HepG2 (cell line): ENCODE data around the gene ACACA. TPM values are rescaled to one million over a fixed set of nuclear protein-coding genes. Genes with fewer than 3 reads are reported as not detected.

Experiments used
- ATAC-seq: fragments of 200-7000 bp; cut with Tn5 transposase; 3 replicates; pipeline ENCODE4 v1.9.1; 2020; ENCODE audit warnings: mild to moderate bottlenecking, moderate library complexity
- BruUV-seq: library from RNA; stranded (reverse); fragments of 400-500 nt; replicated peaks from 2 replicates; lab custom pipeline; 2021; lab: Mats Ljungman, UMichigan
- CTCF ChIA-PET: fragments of 300-600 bp; formaldehyde crosslinking; extraction: SDS; loops from one replicate; lab custom pipeline; 2021; ENCODE audit warnings: low total read pairs, inconsistent platforms, low intra/inter-chr PET ratio; lab: Yijun Ruan, JAX
- POLR2A ChIA-PET: fragments of 350-600 bp; sonication (Branson Sonifier 250); formaldehyde crosslinking; loops from one replicate; lab custom pipeline; 2020; ENCODE audit warnings: antibody characterized with exemption, inconsistent platforms; lab: Yijun Ruan, JAX
- DNase-seq: peaks from one replicate; pipeline ENCODE4 v3.0.0-alpha.2; 2015; ENCODE audit warnings: low spot score
- FAIRE-seq: peaks from 3 replicates; lab custom pipeline; 2011; peaks lifted over from hg19 to GRCh38; lab: Jason Lieb, UNC
- H2AFZ ChIP-seq: one replicate; pipeline ENCODE4 v1.6.1; 2011; ENCODE audit warnings: low read length, inconsistent platforms
- H3K27ac ChIP-seq: fragments of 300-600 bp; 3 replicates; pipeline ENCODE4 v1.8.0; 2011; ENCODE audit warnings: mixed run types, mild to moderate bottlenecking, mixed read lengths, low read length, inconsistent platforms; ENCODE audit not compliant: insufficient read depth; ENCODE audit errors: extremely low read length
- H3K27me3 ChIP-seq, 2 experiments: fragments of 200-600 bp in 1 of 2; 2 replicates in 1 of 2; 3 replicates in 1 of 2; pipeline versions ENCODE4 v1.6.0 to v1.8.0; 2011; ENCODE audit warnings: low read length in 2 of 2, mild to moderate bottlenecking in 2 of 2, moderate library complexity in 2 of 2, inconsistent platforms in 1 of 2; ENCODE audit not compliant: insufficient read depth in 2 of 2, control insufficient read depth in 1 of 2
- H3K36me3 ChIP-seq, 2 experiments: fragments of 200-600 bp in 1 of 2; replicated peaks in 1 of 2; 2 replicates in 1 of 2; 3 replicates in 1 of 2; pipeline versions ENCODE4 v1.5.1 to v1.8.0; 2011; ENCODE audit warnings: low read length in 2 of 2, inconsistent platforms in 1 of 2; ENCODE audit not compliant: insufficient read depth in 2 of 2, control insufficient read depth in 1 of 2
- H3K4me1 ChIP-seq: 2 replicates; pipeline ENCODE4 v1.5.1; 2012; ENCODE audit warnings: low read length, inconsistent platforms; ENCODE audit not compliant: insufficient read depth
- H3K4me2 ChIP-seq: 2 replicates; pipeline ENCODE4 v1.6.0; 2011; ENCODE audit warnings: low read depth, low read length, inconsistent platforms
- H3K4me3 ChIP-seq, 3 experiments: fragments of 200-600 bp in 1 of 3; sonication (generic), shearing (Covaris generic) in 1 of 3; replicated peaks in 1 of 3; 2 replicates each; pipeline ENCODE4 v1.5.1; 2011 to 2016; ENCODE audit warnings: low read length in 3 of 3, inconsistent platforms in 2 of 3, low read depth in 2 of 3, mild to moderate bottlenecking in 2 of 3, control low read depth in 1 of 3, mixed read lengths in 1 of 3; ENCODE audit not compliant: insufficient read depth in 1 of 3
- H3K79me2 ChIP-seq: one replicate; pipeline ENCODE4 v1.6.1; 2011; ENCODE audit warnings: low read length, inconsistent platforms; ENCODE audit not compliant: insufficient read depth
- H3K9ac ChIP-seq: 2 replicates; pipeline ENCODE4 v1.6.0; 2011; ENCODE audit warnings: mild to moderate bottlenecking, low read depth, low read length, inconsistent platforms; ENCODE audit not compliant: insufficient read depth
- H3K9me3 ChIP-seq: 2 replicates; pipeline ENCODE4 v1.5.1; 2012; ENCODE audit warnings: mild to moderate bottlenecking, low read length
- H4K20me1 ChIP-seq: 2 replicates; pipeline ENCODE4 v1.6.0; 2011; ENCODE audit warnings: inconsistent platforms, mild to moderate bottlenecking, low read length, moderate library complexity; ENCODE audit not compliant: insufficient read depth
- ERF ChIP-seq: IDR thresholded peaks from 2 replicates; pipeline ENCODE4 v1.6.1; 2018; ENCODE audit warnings: missing biosample characterization, missing genetic modification reagents
- ETV5 ChIP-seq: IDR thresholded peaks from 2 replicates; pipeline ENCODE4 v1.6.1; 2018; ENCODE audit warnings: missing biosample characterization, missing genetic modification reagents, inconsistent platforms, borderline replicate concordance
- HINFP ChIP-seq: sonication (generic); formaldehyde crosslinking; IDR thresholded peaks from 2 replicates; pipeline ENCODE4 v1.4.0; 2020; ENCODE audit warnings: low read depth, mild to moderate bottlenecking, missing genetic modification reagents
- MYC ChIP-seq: sonication (generic); formaldehyde crosslinking; IDR thresholded peaks from 2 replicates; pipeline ENCODE4 v1.9.0; 2021; ENCODE audit warnings: missing genetic modification reagents, borderline replicate concordance
- RXRB ChIP-seq: IDR thresholded peaks from 2 replicates; pipeline ENCODE4 v1.6.1; 2016; ENCODE audit warnings: borderline replicate concordance, missing genetic modification reagents, missing compliant biosample characterization
- TCF7 ChIP-seq: sonication (generic); IDR thresholded peaks from 2 replicates; pipeline ENCODE4 v1.6.1; 2016; ENCODE audit warnings: antibody characterized with exemption, low read depth
- THAP11 ChIP-seq: IDR thresholded peaks from 2 replicates; pipeline ENCODE4 v1.6.1; 2016; ENCODE audit warnings: missing biosample characterization, missing genetic modification reagents
- ZNF354B ChIP-seq: sonication (generic); formaldehyde crosslinking; IDR thresholded peaks from 2 replicates; pipeline ENCODE4 v1.8.0; 2022; ENCODE audit warnings: mild to moderate bottlenecking, missing genetic modification reagents
- ZNF407 ChIP-seq: sonication (generic); formaldehyde crosslinking; IDR thresholded peaks from one replicate; pipeline ENCODE4 v1.5.1; 2020; ENCODE audit warnings: mild to moderate bottlenecking, missing genetic modification reagents; ENCODE audit errors: not compliant biosample characterization
- ZNF772 ChIP-seq: sonication (generic); formaldehyde crosslinking; IDR thresholded peaks from 2 replicates; pipeline ENCODE4 v1.5.0; 2020; ENCODE audit warnings: mild to moderate bottlenecking, missing genetic modification reagents
- WGBS: methylation state at CpG from one replicate; pipeline ENCODE4 v1.1.6; 2017; ENCODE audit warnings: low lambda C conversion rate; 5-methylcytosine and 5-hydroxymethylcytosine counted together
- in situ Hi-C: cut with HindIII; loops from 2 replicates; pipeline ENCODE4 v1.10.0; 2017; ENCODE audit warnings: low pct_unique_long_range_greater_than_20kb; ENCODE audit not compliant: extremely low pct_ligation_motif_present
- intact Hi-C: fragments of 100-400 bp; cut with micrococcal nuclease; formaldehyde crosslinking; loops from one replicate; pipeline ENCODE4 v1.10.0; 2022; ENCODE audit not compliant: unreplicated experiment
- polyA plus RNA-seq, 8 experiments: library from polyadenylated mRNA; depleted of rRNA in 3 of 8; stranded (reverse) in 7 of 8; unstranded in 1 of 8; fragments of >200 nt; fragmentation: Illumina TruSeq in 4 of 8; extraction: Trizol in 4 of 8; gene quantifications; 2 replicates each; pipeline versions ENCODE4 v1.2.1 to v1.2.3, GENCODE V29; 2011 to 2016; ENCODE audit warnings: low read depth in 4 of 8, missing spikeins in 1 of 8, mixed read lengths in 1 of 8; ENCODE audit not compliant: insufficient read depth in 1 of 8
- total RNA-seq, 5 experiments: library from RNA; depleted of rRNA; stranded (reverse); fragments of >200 nt; fragmentation: Illumina TruSeq; extraction: Trizol; gene quantifications; 2 replicates each; pipeline ENCODE4 v1.2.3, GENCODE V29; 2016; ENCODE audit warnings: low read depth in 1 of 5
- TF ChIP-seq, protein P1 (sequence below): sonication (generic); formaldehyde crosslinking; IDR thresholded peaks from 2 replicates; pipeline ENCODE4 v1.4.0; 2020; ENCODE audit warnings: missing genetic modification reagents
- TF ChIP-seq, protein P2 (sequence below): sonication (generic); formaldehyde crosslinking; IDR thresholded peaks from 2 replicates; pipeline ENCODE4 v1.4.0; 2020; ENCODE audit warnings: missing genetic modification reagents

The ACACA gene
- total and polyA plus RNA-seq, 2 of the 13 experiments (the other 11 are each of a cell fraction or from before 2014, with no cell fraction given): 39.2 to 47.2 TPM

GRCh38 chr17:37069087-37069486 is 337.5 kb downstream of the ACACA start:
- no peak overlapping the region; the same call in 1 of the 2 replicates for H3K4me2 ChIP-seq
- BruUV-seq: no TSS peak
- WGBS: 81% methylated on average over 3 of the region's 3 CpGs
- no peaks in the 10 kb centered on the region for H3K79me2 ChIP-seq
- intact Hi-C loops (no loop called here), in situ Hi-C loops (loop anchor here (10.0 kb wide), 1 partner anchor 434 kb away; no protein-coding TSS in a partner anchor)
- no peak overlapping the region for H3K27ac ChIP-seq
- peaks cover 2 to 31% of the 10 kb centered on the region in 2 experiments; a peak in 4 of 5 replicates for H3K27me3 ChIP-seq
- peaks cover 29% of the 10 kb centered on the region for H3K4me1 ChIP-seq
- H3K9me3 ChIP-seq: no peaks in the 10 kb centered on the region
- no peak overlapping the region for H3K4me3 ChIP-seq
- no peaks in the 10 kb centered on the region for H3K36me3 ChIP-seq
- no peak for FAIRE-seq
- no peak for ATAC-seq
- no peak overlapping the region for H2AFZ ChIP-seq
- DNase-seq: no peak
- POLR2A ChIA-PET: no interaction called here
- H4K20me1 ChIP-seq: no peaks in the 10 kb centered on the region
- H3K9ac ChIP-seq: no peak overlapping the region
- CTCF ChIA-PET: no interaction called here
- no peak for TF ChIP-seq MYC (CRISPR knock-in tag)
- no peak for TF ChIP-seq ZNF772
- TF ChIP-seq THAP11 (CRISPR knock-in tag): no peak
- TF ChIP-seq, protein P1, sequence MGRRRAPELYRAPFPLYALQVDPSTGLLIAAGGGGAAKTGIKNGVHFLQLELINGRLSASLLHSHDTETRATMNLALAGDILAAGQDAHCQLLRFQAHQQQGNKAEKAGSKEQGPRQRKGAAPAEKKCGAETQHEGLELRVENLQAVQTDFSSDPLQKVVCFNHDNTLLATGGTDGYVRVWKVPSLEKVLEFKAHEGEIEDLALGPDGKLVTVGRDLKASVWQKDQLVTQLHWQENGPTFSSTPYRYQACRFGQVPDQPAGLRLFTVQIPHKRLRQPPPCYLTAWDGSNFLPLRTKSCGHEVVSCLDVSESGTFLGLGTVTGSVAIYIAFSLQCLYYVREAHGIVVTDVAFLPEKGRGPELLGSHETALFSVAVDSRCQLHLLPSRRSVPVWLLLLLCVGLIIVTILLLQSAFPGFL: no peak
- no peak for TF ChIP-seq TCF7
- no peak for TF ChIP-seq HINFP (CRISPR knock-in tag)
- TF ChIP-seq ERF (CRISPR knock-in tag): no peak
- TF ChIP-seq ETV5 (CRISPR knock-in tag): no peak
- no peak for TF ChIP-seq RXRB
- no peak for TF ChIP-seq ZNF407 (CRISPR knock-in tag)
- TF ChIP-seq, protein P2, sequence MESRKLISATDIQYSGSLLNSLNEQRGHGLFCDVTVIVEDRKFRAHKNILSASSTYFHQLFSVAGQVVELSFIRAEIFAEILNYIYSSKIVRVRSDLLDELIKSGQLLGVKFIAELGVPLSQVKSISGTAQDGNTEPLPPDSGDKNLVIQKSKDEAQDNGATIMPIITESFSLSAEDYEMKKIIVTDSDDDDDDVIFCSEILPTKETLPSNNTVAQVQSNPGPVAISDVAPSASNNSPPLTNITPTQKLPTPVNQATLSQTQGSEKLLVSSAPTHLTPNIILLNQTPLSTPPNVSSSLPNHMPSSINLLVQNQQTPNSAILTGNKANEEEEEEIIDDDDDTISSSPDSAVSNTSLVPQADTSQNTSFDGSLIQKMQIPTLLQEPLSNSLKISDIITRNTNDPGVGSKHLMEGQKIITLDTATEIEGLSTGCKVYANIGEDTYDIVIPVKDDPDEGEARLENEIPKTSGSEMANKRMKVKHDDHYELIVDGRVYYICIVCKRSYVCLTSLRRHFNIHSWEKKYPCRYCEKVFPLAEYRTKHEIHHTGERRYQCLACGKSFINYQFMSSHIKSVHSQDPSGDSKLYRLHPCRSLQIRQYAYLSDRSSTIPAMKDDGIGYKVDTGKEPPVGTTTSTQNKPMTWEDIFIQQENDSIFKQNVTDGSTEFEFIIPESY (CRISPR knock-in tag): no peak
- no peak for TF ChIP-seq ZNF354B
